Measurements from ENCODE around the gene CCM2L. TPM values are rescaled to one million over a fixed set of nuclear protein-coding genes. Genes with fewer than 3 reads are reported as not detected.

CCM2L gene
- total RNA-seq, 1 experiment from 2014 or later = not detected

Other genes with a start within 250 kb of the CCM2L start
- 0.55 and 0.91 TPM in 2 replicates for gene MYLK2, start 191.1 kb upstream of the CCM2L start, total RNA-seq (2014; rRNA removed; shearing (Covaris generic))
- gene FOXS1, start 164.8 kb upstream of the CCM2L start, total RNA-seq (2014; rRNA removed; shearing (Covaris generic)) = 2.4 TPM in 1 of 2 replicates, not detected in the other
- gene DUSP15, start 139.9 kb upstream of the CCM2L start, total RNA-seq (2014; rRNA removed; shearing (Covaris generic)) = 2.4 and 2.5 TPM in 2 replicates
- gene TTLL9, start 139.8 kb upstream of the CCM2L start, total RNA-seq (2014; rRNA removed; shearing (Covaris generic)) = 0.12 and 0.24 TPM in 2 replicates
- gene PDRG1, start 58.4 kb upstream of the CCM2L start, total RNA-seq (2014; rRNA removed; shearing (Covaris generic)) = 7.9 and 11.5 TPM in 2 replicates
- not detected in 2 replicates for gene XKR7, start 42.3 kb upstream of the CCM2L start, total RNA-seq (2014; rRNA removed; shearing (Covaris generic))
- not detected in 2 replicates for gene HCK, start 41.8 kb downstream of the CCM2L start, total RNA-seq (2014; rRNA removed; shearing (Covaris generic))
- 38.5 and 39.2 TPM in 2 replicates for gene TM9SF4, start 99.3 kb downstream of the CCM2L start, total RNA-seq (2014; rRNA removed; shearing (Covaris generic))
- gene PLAGL2, start 197.3 kb downstream of the CCM2L start, total RNA-seq (2014; rRNA removed; shearing (Covaris generic)) = 3.7 and 4.6 TPM in 2 replicates
- 59.5 and 60.8 TPM in 2 replicates for gene POFUT1, start 197.4 kb downstream of the CCM2L start, total RNA-seq (2014; rRNA removed; shearing (Covaris generic))

Measured in A172 (cell line).